Activated T-helper 2 cell treated with anti-CD3 and anti-CD28 coated beads, Interferon-gamma antibody, Interleukin-2, Interleukin-4, amounts not matched to agents 10 μg/mL and 5 μg/mL and 100 μg/mL, durations not matched to agents 14 hours and 24 hours and 36 hours (primary cell): ENCODE measurements around the gene RNF187. TPM values are rescaled to one million over a fixed set of nuclear protein-coding genes. Genes with fewer than 3 reads are reported as not detected.

Experiments used
- DNase-seq: peaks from one replicate; pipeline ENCODE4 v3.0.0; 2021; ENCODE audit warnings: low spot score
- H3K27ac Mint-ChIP-seq: one replicate; pipeline ENCODE4 v1.8.0; 2021; ENCODE audit warnings: mixed read lengths
- H3K27me3 Mint-ChIP-seq: one replicate; pipeline ENCODE4 v1.8.0; 2021; ENCODE audit warnings: low read depth, mixed read lengths
- H3K36me3 Mint-ChIP-seq: one replicate; pipeline ENCODE4 v1.8.0; 2021; ENCODE audit warnings: low read depth, mixed read lengths
- H3K4me1 Mint-ChIP-seq: one replicate; pipeline ENCODE4 v1.8.0; 2021; ENCODE audit warnings: low read depth, mixed read lengths
- H3K4me3 Mint-ChIP-seq: one replicate; pipeline ENCODE4 v1.8.0; 2021; ENCODE audit warnings: low read depth, mild to moderate bottlenecking, moderate library complexity, mixed read lengths
- H3K9me3 Mint-ChIP-seq: one replicate; pipeline ENCODE4 v1.8.0; 2021; ENCODE audit warnings: mixed read lengths
- intact Hi-C: fragments of 100-400 bp; cut with micrococcal nuclease; formaldehyde crosslinking; loops from one replicate; pipeline ENCODE4 v1.15.1; 2023
- total RNA-seq: library from RNA; stranded (reverse); gene quantifications from 2 replicates; pipeline ENCODE4 v1.2.3, GENCODE V29; 2022

The RNF187 gene
- total RNA-seq, 1 donor from 2014 or later, result 146 TPM

DNA sequence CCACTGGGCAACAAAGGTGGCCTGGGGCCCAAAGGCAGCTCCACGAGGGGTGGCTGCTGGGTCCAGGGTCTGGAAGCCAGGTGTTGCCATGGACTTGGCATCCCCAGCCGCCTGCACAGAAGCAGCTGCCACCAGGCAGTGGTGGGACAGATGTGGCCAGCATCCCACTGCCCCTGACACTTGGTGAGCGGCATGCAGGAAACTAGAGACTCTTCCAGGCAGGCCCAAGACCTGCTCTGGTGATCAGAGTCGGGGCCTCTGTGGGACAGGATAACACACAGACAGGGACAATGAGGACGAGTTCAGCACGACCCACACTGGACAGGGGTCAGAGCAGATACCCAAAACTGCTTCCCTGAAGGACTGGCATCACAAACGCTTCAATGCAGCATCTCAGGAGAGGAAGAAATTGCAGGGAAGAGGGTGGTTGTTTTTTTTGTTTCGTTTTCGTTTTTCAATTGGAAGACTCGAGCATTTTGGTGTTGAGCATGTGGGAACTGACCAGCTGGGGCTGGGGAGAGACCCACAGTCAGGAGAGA is 34.1 kb upstream of the RNF187 start:
- Mint-ChIP-seq H3K4me3 (no peak overlapping the region), H3K27ac (no peak overlapping the region)

DNA sequence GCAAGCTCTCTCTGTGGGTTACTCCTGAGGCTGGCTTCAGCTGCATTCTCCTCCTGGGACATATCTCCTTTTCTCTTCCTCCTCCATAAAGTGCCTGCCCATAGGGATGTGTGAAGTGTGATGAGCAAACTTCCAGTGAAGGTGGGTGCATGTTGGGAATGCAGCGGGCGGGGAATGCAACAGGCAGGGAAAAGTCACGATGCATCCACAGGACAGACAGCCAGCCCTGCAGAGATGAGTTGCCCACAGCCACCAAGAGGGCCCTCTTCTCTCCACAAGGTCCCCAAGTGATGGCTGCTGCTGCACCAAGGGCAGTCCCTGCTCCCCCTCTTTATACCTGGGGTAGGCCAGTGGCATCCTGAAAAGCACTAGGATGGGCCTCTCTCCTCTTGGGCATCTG is 33.6 kb upstream of the RNF187 start:
- Mint-ChIP-seq H3K27ac (no peak overlapping the region), H3K4me1 (peaks cover 24% of the 10 kb centered on the region), H3K36me3 (peaks cover 14% of the 10 kb centered on the region), H3K27me3 (no peaks in the 10 kb centered on the region), H3K9me3 (no peaks in the 10 kb centered on the region), H3K4me3 (no peak overlapping the region)
- no peak for DNase-seq
- intact Hi-C loops, result no loop called here

More for the DNA sequence above, 34.1 kb upstream of the RNF187 start:
- Mint-ChIP-seq H3K27me3 (peaks cover 5% of the 10 kb centered on the region), H3K36me3 (peaks cover 14% of the 10 kb centered on the region), H3K9me3 (no peaks in the 10 kb centered on the region), H3K4me1 (peaks cover 22% of the 10 kb centered on the region)
- no peak for DNase-seq
- intact Hi-C loops, result no loop called here

DNA sequence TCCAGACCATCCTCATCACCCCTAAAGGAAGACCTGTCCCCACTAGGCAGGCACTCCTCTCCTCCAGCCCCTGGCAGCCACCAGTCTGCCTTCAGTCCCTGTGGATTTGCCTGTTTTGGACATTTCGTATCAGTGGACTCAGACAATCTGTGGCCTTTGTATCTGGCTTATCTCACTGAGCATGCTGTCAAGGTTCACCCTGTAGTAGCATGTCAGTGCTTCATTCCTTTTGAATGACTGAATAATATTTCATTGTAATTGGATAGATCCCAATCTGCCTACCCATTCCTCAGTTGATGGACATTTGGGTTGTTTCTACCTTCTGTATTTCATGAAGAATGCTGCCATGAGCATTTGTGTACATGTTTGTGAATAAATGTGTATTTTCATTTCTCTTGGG is 32.9 kb upstream of the RNF187 start:
- Mint-ChIP-seq H3K27ac (no peak overlapping the region), H3K4me3 (no peak overlapping the region), H3K4me1 (peaks cover 24% of the 10 kb centered on the region), H3K27me3 (no peaks in the 10 kb centered on the region), H3K9me3 (no peaks in the 10 kb centered on the region), H3K36me3 (peaks cover 14% of the 10 kb centered on the region)
- intact Hi-C loops, result no loop called here
- DNase-seq, result no peak

DNA sequence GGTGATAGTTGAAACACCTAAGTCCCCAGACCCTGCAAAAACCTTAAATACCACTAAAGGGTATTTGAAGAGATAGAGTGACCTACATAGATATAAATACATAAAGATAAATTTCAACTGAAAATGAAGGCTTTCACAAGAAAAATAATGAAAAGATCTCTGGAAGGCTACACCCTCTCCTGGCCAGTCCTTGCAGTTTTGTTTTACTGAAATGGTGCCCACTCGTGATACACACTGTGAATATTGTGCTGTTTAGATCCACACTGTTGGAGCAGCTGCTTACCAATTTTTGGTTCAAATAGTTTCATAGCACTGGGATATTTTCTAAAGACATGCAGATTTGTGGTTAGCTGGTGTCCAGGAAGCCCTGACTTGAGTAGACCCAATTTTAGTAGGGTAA is 31.5 kb upstream of the RNF187 start:
- Mint-ChIP-seq H3K27ac (no peak overlapping the region), H3K4me3 (peak overlapping the region; percentile 52), H3K27me3 (no peaks in the 10 kb centered on the region), H3K36me3 (peaks cover 16% of the 10 kb centered on the region), H3K4me1 (peaks cover 25% of the 10 kb centered on the region), H3K9me3 (no peaks in the 10 kb centered on the region)
- no peak for DNase-seq
- intact Hi-C loops, result loop anchor here (2.0 to 5.0 kb wide), 2 partner anchors 49 to 373 kb away; partner anchors contain the start of genes ARF1 and TRIM11

GRCh38 chr1:228456252-228457016 is 30.7 kb upstream of the RNF187 start:
- H3K4me3 Mint-ChIP-seq, result peak overlapping the region; percentile 98
- H3K36me3 Mint-ChIP-seq, result peaks cover 21% of the 10 kb centered on the region
- no peak for DNase-seq
- peak overlapping the region; percentile 99 for H3K27ac Mint-ChIP-seq
- H3K4me1 Mint-ChIP-seq, result peaks cover 33% of the 10 kb centered on the region
- H3K27me3 Mint-ChIP-seq, result no peaks in the 10 kb centered on the region
- intact Hi-C loops, result loop anchor here (1.0 to 5.0 kb wide), 3 partner anchors 50 to 374 kb away; partner anchors contain the start of genes ARF1, GUK1 and TRIM11
- no peaks in the 10 kb centered on the region for H3K9me3 Mint-ChIP-seq

GRCh38 chr1:228457017-228457395 is 30.2 kb upstream of the RNF187 start:
- intact Hi-C loops, result loop anchor here (1.0 to 5.0 kb wide), 3 partner anchors 50 to 375 kb away; partner anchors contain the start of genes ARF1, GUK1 and TRIM11
- H3K27ac Mint-ChIP-seq, result peak overlapping the region; percentile 99

GRCh38 chr1:228457396-228458176 is 29.6 kb upstream of the RNF187 start:
- intact Hi-C loops, result loop anchor here (1.0 to 5.0 kb wide), 5 partner anchors 51 to 375 kb away; partner anchors contain the start of genes ARF1, GUK1 and TRIM11
- Mint-ChIP-seq H3K4me3 (peak overlapping the region; percentile 98), H3K4me1 (peaks cover 42% of the 10 kb centered on the region), H3K27me3 (no peaks in the 10 kb centered on the region), H3K36me3 (peaks cover 23% of the 10 kb centered on the region), H3K9me3 (no peaks in the 10 kb centered on the region), H3K27ac (peak overlapping the region; percentile 99)
- DNase-seq, result peak; percentile 89

More at GRCh38 chr1:228457017-228457395, 30.2 kb upstream of the RNF187 start:
- Mint-ChIP-seq H3K4me1 (peaks cover 36% of the 10 kb centered on the region), H3K4me3 (peak overlapping the region; percentile 98), H3K27me3 (no peaks in the 10 kb centered on the region), H3K36me3 (peaks cover 21% of the 10 kb centered on the region), H3K9me3 (no peaks in the 10 kb centered on the region)
- DNase-seq, result no peak

DNA sequence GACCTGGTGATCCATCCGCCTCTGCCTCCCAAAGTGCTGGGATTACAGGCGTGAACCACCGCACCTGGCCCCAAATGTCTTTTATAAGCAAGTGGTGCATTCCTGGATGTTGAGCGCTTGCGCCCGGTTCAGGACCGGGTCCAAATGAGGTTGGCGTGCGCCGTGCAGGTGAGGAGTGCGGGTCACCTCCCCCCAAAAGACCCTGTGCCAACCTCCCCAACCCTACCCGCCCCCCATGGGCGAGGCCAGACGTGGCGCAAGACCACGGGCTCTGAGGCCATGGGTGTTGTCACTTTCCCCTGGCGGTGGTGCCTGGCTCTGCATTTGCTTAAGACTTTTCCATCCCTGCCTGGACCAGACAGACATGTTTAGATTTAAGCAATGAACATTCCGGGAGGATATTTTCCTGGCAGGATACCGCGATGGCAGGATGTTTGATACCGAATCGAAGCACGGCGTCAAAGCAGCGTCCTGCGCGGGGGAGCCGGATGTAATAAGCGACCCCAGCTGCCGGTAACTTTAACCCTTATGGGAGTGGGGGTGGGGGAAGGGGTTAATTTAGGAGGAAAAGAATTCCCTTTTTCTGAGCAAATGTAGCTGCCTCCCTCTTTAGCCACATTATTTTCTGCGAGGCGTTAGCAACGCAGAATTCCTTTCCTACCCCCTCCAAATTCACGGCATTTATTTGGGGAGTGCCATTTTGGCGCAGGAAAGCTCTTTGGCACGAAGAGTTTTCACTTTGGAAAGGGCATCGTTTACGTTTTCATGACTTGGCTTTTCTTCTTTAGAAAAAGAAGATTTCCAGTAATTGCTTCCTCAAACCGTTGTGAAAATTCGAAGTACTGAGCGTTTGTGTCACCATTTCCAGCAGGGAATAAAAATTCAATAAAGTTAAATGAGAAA is 27.8 kb upstream of the RNF187 start:
- Mint-ChIP-seq H3K27ac (peak overlapping the region; percentile 99), H3K36me3 (peaks cover 20% of the 10 kb centered on the region), H3K4me3 (peak overlapping the region; percentile 98), H3K4me1 (peaks cover 45% of the 10 kb centered on the region), H3K9me3 (no peaks in the 10 kb centered on the region), H3K27me3 (no peaks in the 10 kb centered on the region)
- peak; percentile 67 for DNase-seq
- intact Hi-C loops, result loop anchor here (2.0 to 5.0 kb wide), 3 partner anchors 81 to 377 kb away; partner anchors contain the start of gene ARF1

- H3K27me3 Mint-ChIP-seq, result no peaks in the 10 kb centered on the region
- no peak for DNase-seq
- peak overlapping the region; percentile 78 for H3K4me3 Mint-ChIP-seq
- peaks cover 13% of the 10 kb centered on the region for H3K36me3 Mint-ChIP-seq
- peaks cover 52% of the 10 kb centered on the region for H3K4me1 Mint-ChIP-seq
- H3K27ac Mint-ChIP-seq, result peak overlapping the region; percentile 58
- intact Hi-C loops, result no loop called here
- H3K9me3 Mint-ChIP-seq, result no peaks in the 10 kb centered on the region
Observed at GRCh38 chr1:228460821-228461220, 26.4 kb upstream of the RNF187 start.

GRCh38 chr1:228462560-228462959 is 24.6 kb upstream of the RNF187 start:
- Mint-ChIP-seq H3K36me3 (peaks cover 11% of the 10 kb centered on the region), H3K27me3 (no peaks in the 10 kb centered on the region), H3K4me1 (peaks cover 59% of the 10 kb centered on the region), H3K4me3 (peak overlapping the region; percentile 82), H3K9me3 (no peaks in the 10 kb centered on the region), H3K27ac (peak overlapping the region; percentile 87)
- DNase-seq, result no peak
- intact Hi-C loops, result no loop called here

- peak overlapping the region; percentile 82 for H3K4me3 Mint-ChIP-seq
- H3K36me3 Mint-ChIP-seq, result peaks cover 11% of the 10 kb centered on the region
- intact Hi-C loops, result no loop called here
- H3K27me3 Mint-ChIP-seq, result no peaks in the 10 kb centered on the region
- H3K4me1 Mint-ChIP-seq, result peaks cover 58% of the 10 kb centered on the region
- peak overlapping the region; percentile 87 for H3K27ac Mint-ChIP-seq
- DNase-seq, result no peak
- H3K9me3 Mint-ChIP-seq, result no peaks in the 10 kb centered on the region
Observed at GRCh38 chr1:228463009-228463558, 24.1 kb upstream of the RNF187 start.
